ENCODE measurements around the gene RPA3. TPM values are rescaled to one million over a fixed set of nuclear protein-coding genes. Genes with fewer than 3 reads are reported as not detected.

RPA3 gene
- total and polyA plus RNA-seq, 2 of the 13 experiments (the other 11 are each of a cell fraction or from before 2014, with no cell fraction given): 38.3 to 154 TPM

GRCh38 chr7:7675686-7676085, 42.7 kb downstream of the RPA3 start:
- BruUV-seq (replicated peaks): no TSS peak
- Histone ChIP-seq H3K36me3 (replicated peaks in 1 of 2; ENCODE audit: control insufficient read depth in 1 of 2, insufficient read depth in 2 of 2, low read length in 2 of 2) (peaks cover 4 to 9% of the 10 kb centered on the region in 2 experiments; a peak in 4 of 5 replicates), H3K79me2 (ENCODE audit: insufficient read depth, low read length) (peaks cover 2% of the 10 kb centered on the region), H3K9me3 (ENCODE audit: low read length) (no peaks in the 10 kb centered on the region), H3K4me2 (ENCODE audit: low read depth, low read length) (no peak overlapping the region), H3K9ac (ENCODE audit: insufficient read depth, low read depth, low read length) (no peak overlapping the region), H3K4me1 (ENCODE audit: insufficient read depth, low read length) (no peaks in the 10 kb centered on the region), H3K27ac (ENCODE audit: extremely low read length, insufficient read depth, low read length) (no peak overlapping the region), H4K20me1 (ENCODE audit: insufficient read depth, low read length) (no peaks in the 10 kb centered on the region), H3K27me3 (ENCODE audit: control insufficient read depth in 1 of 2, insufficient read depth in 2 of 2, low read length in 2 of 2) (no peaks in the 10 kb centered on the region), H3K4me3 (replicated peaks in 1 of 3; ENCODE audit: insufficient read depth in 1 of 3, low read depth in 2 of 3, low read length in 3 of 3) (no peak overlapping the region), H2AFZ (ENCODE audit: low read length) (no peak overlapping the region)
- ChIA-PET CTCF (ENCODE audit: low intra/inter-chr PET ratio, low total read pairs) (no interaction called here), POLR2A (no interaction called here)
- FAIRE-seq (no peak), ATAC-seq (no peak), DNase-seq (ENCODE audit: low spot score) (no peak)
- in situ Hi-C loops (cut with HindIII; ENCODE audit: extremely low pct_ligation_motif_present, low pct_unique_long_range_greater_than_20kb) (no loop called here), intact Hi-C loops (cut with micrococcal nuclease; ENCODE audit: unreplicated experiment) (loop anchor here (10.0 kb wide), 1 partner anchor 239 kb away; no protein-coding TSS in a partner anchor)
- TF ChIP-seq PAX8 (CRISPR knock-in tag; IDR thresholded peaks at IDR 0.05; ENCODE audit: borderline replicate concordance) (no peak), ZMAT3 (CRISPR knock-in tag; conservative IDR thresholded peaks at IDR 0.05) (no peak), ZNF121 (CRISPR knock-in tag; IDR thresholded peaks at IDR 0.05) (no peak)
- TF ChIP-seq, protein P1, sequence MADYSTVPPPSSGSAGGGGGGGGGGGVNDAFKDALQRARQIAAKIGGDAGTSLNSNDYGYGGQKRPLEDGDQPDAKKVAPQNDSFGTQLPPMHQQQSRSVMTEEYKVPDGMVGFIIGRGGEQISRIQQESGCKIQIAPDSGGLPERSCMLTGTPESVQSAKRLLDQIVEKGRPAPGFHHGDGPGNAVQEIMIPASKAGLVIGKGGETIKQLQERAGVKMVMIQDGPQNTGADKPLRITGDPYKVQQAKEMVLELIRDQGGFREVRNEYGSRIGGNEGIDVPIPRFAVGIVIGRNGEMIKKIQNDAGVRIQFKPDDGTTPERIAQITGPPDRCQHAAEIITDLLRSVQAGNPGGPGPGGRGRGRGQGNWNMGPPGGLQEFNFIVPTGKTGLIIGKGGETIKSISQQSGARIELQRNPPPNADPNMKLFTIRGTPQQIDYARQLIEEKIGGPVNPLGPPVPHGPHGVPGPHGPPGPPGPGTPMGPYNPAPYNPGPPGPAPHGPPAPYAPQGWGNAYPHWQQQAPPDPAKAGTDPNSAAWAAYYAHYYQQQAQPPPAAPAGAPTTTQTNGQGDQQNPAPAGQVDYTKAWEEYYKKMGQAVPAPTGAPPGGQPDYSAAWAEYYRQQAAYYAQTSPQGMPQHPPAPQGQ (CRISPR knock-in tag; IDR thresholded peaks at IDR 0.05; ENCODE audit: borderline replicate concordance): no peak
- 95% methylated on average over 6 of the region's 6 CpGs for WGBS (ENCODE audit: low lambda C conversion rate)

GRCh38 chr7:7673240-7673550, 45.2 kb downstream of the RPA3 start:
- no TSS peak for BruUV-seq (replicated peaks)
- CTCF ChIA-PET (ENCODE audit: low intra/inter-chr PET ratio, low total read pairs): no interaction called here
- Histone ChIP-seq H2AFZ (ENCODE audit: low read length) (no peak overlapping the region), H4K20me1 (ENCODE audit: insufficient read depth, low read length) (no peaks in the 10 kb centered on the region), H3K4me1 (ENCODE audit: insufficient read depth, low read length) (no peaks in the 10 kb centered on the region), H3K79me2 (ENCODE audit: insufficient read depth, low read length) (peaks cover 4% of the 10 kb centered on the region), H3K36me3 (replicated peaks in 1 of 2; ENCODE audit: control insufficient read depth in 1 of 2, insufficient read depth in 2 of 2, low read length in 2 of 2) (peaks cover 4 to 9% of the 10 kb centered on the region in 2 experiments; a peak in 4 of 5 replicates), H3K9me3 (ENCODE audit: low read length) (no peaks in the 10 kb centered on the region), H3K4me3 (replicated peaks in 1 of 3; ENCODE audit: insufficient read depth in 1 of 3, low read depth in 2 of 3, low read length in 3 of 3) (no peak overlapping the region), H3K4me2 (ENCODE audit: low read depth, low read length) (no peak overlapping the region), H3K9ac (ENCODE audit: insufficient read depth, low read depth, low read length) (no peak overlapping the region), H3K27me3 (ENCODE audit: control insufficient read depth in 1 of 2, insufficient read depth in 2 of 2, low read length in 2 of 2) (no peaks in the 10 kb centered on the region), H3K27ac (ENCODE audit: extremely low read length, insufficient read depth, low read length) (no peak overlapping the region)
- no peak for DNase-seq (ENCODE audit: low spot score)
- POLR2A ChIA-PET: no interaction called here
- WGBS (ENCODE audit: low lambda C conversion rate): 93% methylated on average over 2 of the region's 2 CpGs
- intact Hi-C loops (cut with micrococcal nuclease; ENCODE audit: unreplicated experiment): loop anchor here (10.0 kb wide), 1 partner anchor 242 kb away; no protein-coding TSS in a partner anchor
- no peak for ATAC-seq
- in situ Hi-C loops (cut with HindIII; ENCODE audit: extremely low pct_ligation_motif_present, low pct_unique_long_range_greater_than_20kb): loop anchor here (25.0 kb wide), 1 partner anchor 539 kb away; no protein-coding TSS in a partner anchor
- no peak for FAIRE-seq
- TF ChIP-seq TBX2 (CRISPR knock-in tag; IDR thresholded peaks at IDR 0.05; ENCODE audit: borderline replicate concordance) (no peak), NFIC (IDR thresholded peaks at IDR 0.05; ENCODE audit: low read length) (no peak), ZNF883 (CRISPR knock-in tag; IDR thresholded peaks at IDR 0.05; ENCODE audit: not compliant biosample characterization) (no peak), ZNF331 (CRISPR knock-in tag; IDR thresholded peaks at IDR 0.05) (no peak), HBP1 (CRISPR knock-in tag; IDR thresholded peaks at IDR 0.05; ENCODE audit: low read depth) (no peak), ZNF496 (CRISPR knock-in tag; IDR thresholded peaks at IDR 0.05; ENCODE audit: insufficient replicate concordance) (no peak), SMARCC2 (IDR thresholded peaks at IDR 0.05) (no peak)
- TF ChIP-seq, protein P2, sequence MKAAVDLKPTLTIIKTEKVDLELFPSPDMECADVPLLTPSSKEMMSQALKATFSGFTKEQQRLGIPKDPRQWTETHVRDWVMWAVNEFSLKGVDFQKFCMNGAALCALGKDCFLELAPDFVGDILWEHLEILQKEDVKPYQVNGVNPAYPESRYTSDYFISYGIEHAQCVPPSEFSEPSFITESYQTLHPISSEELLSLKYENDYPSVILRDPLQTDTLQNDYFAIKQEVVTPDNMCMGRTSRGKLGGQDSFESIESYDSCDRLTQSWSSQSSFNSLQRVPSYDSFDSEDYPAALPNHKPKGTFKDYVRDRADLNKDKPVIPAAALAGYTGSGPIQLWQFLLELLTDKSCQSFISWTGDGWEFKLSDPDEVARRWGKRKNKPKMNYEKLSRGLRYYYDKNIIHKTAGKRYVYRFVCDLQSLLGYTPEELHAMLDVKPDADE (CRISPR knock-in tag; IDR thresholded peaks at IDR 0.05): no peak
- TF ChIP-seq, protein P3, sequence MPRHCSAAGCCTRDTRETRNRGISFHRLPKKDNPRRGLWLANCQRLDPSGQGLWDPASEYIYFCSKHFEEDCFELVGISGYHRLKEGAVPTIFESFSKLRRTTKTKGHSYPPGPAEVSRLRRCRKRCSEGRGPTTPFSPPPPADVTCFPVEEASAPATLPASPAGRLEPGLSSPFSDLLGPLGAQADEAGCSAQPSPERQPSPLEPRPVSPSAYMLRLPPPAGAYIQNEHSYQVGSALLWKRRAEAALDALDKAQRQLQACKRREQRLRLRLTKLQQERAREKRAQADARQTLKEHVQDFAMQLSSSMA (CRISPR knock-in tag; IDR thresholded peaks at IDR 0.05): no peak

All from HepG2 (cell line).